Measurements from ENCODE around the gene SCN4B.

GRCh38 chr11:118166641-118167040 lies 14.0 kb upstream of the SCN4B start:
- TF ChIP-seq CTCF (IDR thresholded peaks at IDR 0.05) (no peak), POLR2AphosphoS5 (IDR thresholded peaks at IDR 0.05) (no peak)
